GM21515 (cell line): ENCODE data around the gene OR2K2.
"Not testable (repeated sequence)": the region's sequence is repeated elsewhere in the genome, so short reads cannot be mapped to it uniquely, and the experiment has no call there.

Source experiments
- ATAC-seq: cut with Tn5 transposase; IDR thresholded peaks from one replicate; pipeline ENCODE4 v1.9.1; 2021; ENCODE audit not compliant: unreplicated experiment

OR2K2 gene

GRCh38 chr9:111298111-111298510, 31.9 kb downstream of the OR2K2 start:
- no peak for ATAC-seq

- ATAC-seq = no peak
Measured at GRCh38 chr9:111297066-111297824, 32.8 kb downstream of the OR2K2 start.

GRCh38 chr9:111294691-111295451, 35.2 kb downstream of the OR2K2 start:
- no peak for ATAC-seq

- ATAC-seq = no peak
Measured at GRCh38 chr9:111287127-111287526, 42.9 kb downstream of the OR2K2 start.

- no peak for ATAC-seq
Measured at GRCh38 chr9:111284703-111285102, 45.3 kb downstream of the OR2K2 start.

- no peak for ATAC-seq
Measured at GRCh38 chr9:111282845-111283244, 47.2 kb downstream of the OR2K2 start.

GRCh38 chr9:111280795-111281194, 49.2 kb downstream of the OR2K2 start:
- ATAC-seq = not testable (repeated sequence)
